Bone marrow (tissue), 2 donors: ENCODE data around the gene NCR2.
A peak's percentile ranks its signal among the peaks of the same experiment; 100 is the strongest.
"Not testable (repeated sequence)": the region's sequence is repeated elsewhere in the genome, so short reads cannot be mapped to it uniquely, and the experiment has no call there.

Experiments used
- DNase-seq, 2 donors: peaks; one replicate each; lab custom pipeline; 2025; lab: John Stamatoyannopoulos, UW

The NCR2 gene, protein sequence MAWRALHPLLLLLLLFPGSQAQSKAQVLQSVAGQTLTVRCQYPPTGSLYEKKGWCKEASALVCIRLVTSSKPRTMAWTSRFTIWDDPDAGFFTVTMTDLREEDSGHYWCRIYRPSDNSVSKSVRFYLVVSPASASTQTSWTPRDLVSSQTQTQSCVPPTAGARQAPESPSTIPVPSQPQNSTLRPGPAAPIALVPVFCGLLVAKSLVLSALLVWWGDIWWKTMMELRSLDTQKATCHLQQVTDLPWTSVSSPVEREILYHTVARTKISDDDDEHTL

DNA sequence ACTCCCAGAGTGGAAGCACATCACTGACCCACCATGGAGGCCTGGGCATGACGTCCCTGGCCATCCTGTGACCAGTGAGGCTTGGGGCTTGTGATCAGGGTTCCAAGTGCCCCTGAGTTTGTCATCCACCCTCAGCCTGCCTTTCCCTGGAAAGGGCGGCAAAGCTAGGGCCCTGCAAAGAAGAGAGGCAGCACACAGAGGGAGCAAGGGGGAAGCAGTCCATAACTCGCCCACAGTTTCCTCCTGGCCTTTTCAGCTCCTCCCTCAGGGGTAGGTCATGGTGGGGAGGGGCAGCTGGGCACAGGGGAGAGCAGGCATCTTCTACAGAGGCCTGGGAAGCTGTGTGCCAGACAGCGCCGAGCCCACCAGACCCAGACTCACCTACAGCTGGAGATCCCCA lies at the start of gene NCR2:
TSS of gene NCR2 (plus strand) at position 313 of the 400 bp plus-strand sequence. CDS start 269 bp downstream, outside the sequence.
- no peak for DNase-seq

DNA sequence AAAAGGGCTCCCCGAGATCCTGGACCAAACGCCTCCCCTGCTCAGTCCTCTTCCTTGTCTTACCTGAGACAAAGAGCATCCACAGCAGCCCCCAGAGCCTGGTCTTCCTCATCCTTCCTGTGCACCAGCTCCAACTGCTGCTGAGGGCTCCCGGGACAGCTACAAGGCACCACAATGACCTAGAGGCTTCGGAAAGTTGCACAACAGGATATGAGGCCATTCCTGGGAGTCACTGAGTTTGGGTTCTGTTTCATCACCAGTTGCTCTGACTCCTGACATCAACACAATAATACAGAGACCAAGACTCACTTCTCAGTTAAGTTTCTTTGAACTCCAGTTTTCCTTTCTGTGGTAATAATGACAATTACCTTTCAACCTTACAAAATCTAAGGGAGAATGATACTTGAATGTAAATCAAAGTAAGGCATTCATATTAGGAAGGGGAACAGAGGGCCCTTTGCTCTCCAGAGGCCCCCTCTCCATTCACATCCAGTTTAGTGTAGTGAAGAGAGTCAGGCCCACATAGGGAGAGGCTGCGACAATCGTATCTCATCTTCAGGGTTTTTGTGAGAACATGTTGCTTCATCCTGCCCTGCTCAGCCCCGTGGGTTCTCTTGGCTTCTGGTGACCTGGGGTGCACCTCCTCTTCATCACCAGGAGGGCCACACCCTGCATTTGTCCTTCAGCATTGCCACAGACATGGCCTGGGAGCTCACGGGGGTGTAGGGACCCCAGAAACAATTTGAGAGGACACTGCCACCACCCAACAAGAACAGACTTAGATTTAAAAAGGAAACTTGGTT lies 48.7 kb upstream of the NCR2 start, which contains the start of gene TREM1:
TSS of gene TREM1 (minus strand) at position 139 of the 803 bp plus-strand sequence. CDS start at position 112, 27 bp downstream.
- peak in 1 of 2 donors; percentile 65 for DNase-seq

GRCh38 chr6:41288030-41288753 lies 47.2 kb upstream of the NCR2 start:
- DNase-seq = no peak

GRCh38 chr6:41288754-41289129 lies 46.7 kb upstream of the NCR2 start:
- no peak for DNase-seq

- no peak for DNase-seq
Observed at GRCh38 chr6:41289815-41290214, 45.6 kb upstream of the NCR2 start.

DNA sequence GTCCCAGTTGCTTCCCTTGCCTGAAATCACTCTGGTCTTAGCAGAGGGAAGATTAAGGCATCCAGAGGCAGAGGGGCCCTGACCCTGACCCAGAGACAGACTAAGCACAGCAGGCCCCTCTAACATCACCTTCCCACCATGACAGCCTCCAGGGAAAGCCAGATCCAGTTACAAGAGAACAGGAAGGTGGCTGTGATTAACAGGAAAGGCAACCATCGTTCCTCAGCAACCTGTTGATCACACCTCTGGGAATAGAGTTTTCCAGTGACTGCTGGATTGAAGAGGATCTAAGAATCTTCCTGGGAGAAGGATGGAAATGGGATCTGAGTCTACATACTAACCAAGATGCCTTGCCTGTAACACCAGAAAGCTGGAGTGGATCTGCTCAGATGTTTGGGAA lies 43.7 kb upstream of the NCR2 start:
- DNase-seq = no peak

DNA sequence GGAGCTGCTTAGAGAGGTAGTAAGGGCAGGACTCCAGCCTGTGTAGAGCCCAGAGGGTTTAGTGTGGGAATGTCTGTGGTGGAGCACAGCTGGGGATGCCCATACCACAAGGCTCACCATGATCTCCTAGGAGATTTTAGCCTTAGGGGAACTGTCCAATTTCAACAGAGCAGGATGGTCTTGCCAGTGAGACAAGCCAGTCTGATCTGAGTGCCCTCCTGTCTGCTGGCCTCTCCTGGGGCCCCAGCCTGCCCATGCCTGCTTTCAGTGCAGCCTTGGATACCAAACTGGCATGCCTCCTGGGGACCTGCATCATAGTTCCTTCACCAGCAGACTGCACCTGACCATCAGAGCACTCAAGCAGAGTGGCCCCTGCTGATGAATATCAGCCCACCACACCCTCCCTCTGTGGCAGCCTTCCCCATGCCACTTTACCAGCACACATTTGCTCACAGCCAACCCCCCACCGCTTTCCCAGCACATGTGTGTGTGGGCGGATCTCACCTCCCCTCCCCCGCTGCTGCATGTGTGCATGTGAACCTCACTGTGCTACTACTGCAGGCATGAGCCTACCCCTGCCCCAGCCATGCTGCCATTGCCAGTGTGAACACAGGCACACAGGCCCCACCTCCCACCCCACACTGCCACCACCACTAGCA lies 41.1 kb upstream of the NCR2 start:
- DNase-seq = no peak

- not testable (repeated sequence) for DNase-seq
Observed at GRCh38 chr6:41297248-41297647, 38.2 kb upstream of the NCR2 start.

- DNase-seq = peak in 1 of 2 donors; percentile 60
Observed at GRCh38 chr6:41298785-41299502, 36.5 kb upstream of the NCR2 start.

GRCh38 chr6:41302638-41303037 lies 32.8 kb upstream of the NCR2 start:
- DNase-seq = peak in 1 of 2 donors; percentile 12

GRCh38 chr6:41306187-41306854 lies 29.1 kb upstream of the NCR2 start:
- DNase-seq = peak in 1 of 2 donors; percentile 33

DNA sequence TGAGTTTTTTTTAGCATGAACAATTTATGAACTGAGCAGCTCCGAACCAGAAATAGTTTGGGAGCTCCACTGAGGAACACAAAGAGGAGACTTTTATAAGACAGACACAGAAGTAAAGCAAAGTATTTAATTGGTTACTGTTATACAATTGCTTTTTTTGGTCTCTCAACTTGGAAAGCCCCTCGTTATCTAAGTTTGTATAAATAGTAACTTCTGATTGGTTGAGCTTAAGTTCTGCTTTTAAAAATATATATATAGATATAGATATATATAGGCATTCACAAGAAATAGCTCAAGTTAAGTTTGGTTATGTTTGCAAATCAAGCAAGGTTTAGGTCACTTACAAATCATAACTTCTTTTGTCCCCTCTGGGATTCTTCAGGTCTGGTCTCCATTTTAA lies 20.2 kb upstream of the NCR2 start:
- no peak for DNase-seq

DNA sequence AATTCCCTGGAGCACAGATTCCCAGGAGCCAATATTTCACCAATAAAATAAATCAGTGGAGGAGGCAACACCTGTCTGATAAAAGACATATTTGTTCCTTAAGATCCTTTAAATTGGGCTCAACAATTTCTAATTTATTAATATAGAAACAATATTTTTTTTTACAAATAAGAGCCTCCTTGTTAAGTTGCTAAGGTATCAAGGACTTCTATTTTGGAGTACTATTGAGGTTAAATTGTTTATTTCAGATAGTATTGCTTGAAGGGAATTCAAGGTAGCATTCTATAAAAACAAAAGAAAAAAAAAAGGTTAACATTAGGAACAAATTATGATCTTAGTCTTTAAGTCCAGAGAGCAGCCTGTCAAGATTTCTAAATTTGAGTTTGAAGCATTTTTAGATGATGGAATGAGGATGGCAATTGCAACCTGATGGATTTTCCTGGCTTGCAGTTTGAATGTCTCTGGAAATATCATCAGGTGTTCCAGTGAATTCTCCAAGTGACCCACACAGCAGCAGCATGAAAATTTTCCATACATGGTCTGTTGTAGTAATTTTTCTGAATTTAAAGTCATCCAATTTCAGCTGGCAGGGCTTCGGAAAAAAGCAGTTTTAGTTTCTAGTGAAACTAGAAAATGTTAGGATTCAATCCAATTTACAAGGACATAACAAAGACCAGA lies 19.3 kb upstream of the NCR2 start:
- DNase-seq = no peak

DNA sequence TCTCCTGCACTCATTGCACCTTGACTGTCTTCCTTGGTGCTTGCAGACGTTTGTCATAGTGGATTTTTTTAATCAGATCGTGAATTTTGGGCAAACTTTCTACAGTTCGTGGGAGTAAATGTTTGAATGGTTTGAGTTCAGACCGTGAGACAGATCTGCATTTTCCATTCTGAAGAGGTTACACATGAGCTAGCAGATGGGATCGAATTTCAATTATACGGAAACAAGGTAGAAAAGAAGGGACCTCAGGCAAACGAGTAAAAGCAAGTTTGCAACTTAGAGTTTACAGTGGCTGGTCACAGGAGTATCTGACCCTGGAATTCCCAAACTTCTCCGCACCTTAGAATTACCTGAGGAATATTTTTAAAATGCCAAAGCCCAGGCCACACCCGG lies 17.2 kb upstream of the NCR2 start:
- no peak for DNase-seq

DNA sequence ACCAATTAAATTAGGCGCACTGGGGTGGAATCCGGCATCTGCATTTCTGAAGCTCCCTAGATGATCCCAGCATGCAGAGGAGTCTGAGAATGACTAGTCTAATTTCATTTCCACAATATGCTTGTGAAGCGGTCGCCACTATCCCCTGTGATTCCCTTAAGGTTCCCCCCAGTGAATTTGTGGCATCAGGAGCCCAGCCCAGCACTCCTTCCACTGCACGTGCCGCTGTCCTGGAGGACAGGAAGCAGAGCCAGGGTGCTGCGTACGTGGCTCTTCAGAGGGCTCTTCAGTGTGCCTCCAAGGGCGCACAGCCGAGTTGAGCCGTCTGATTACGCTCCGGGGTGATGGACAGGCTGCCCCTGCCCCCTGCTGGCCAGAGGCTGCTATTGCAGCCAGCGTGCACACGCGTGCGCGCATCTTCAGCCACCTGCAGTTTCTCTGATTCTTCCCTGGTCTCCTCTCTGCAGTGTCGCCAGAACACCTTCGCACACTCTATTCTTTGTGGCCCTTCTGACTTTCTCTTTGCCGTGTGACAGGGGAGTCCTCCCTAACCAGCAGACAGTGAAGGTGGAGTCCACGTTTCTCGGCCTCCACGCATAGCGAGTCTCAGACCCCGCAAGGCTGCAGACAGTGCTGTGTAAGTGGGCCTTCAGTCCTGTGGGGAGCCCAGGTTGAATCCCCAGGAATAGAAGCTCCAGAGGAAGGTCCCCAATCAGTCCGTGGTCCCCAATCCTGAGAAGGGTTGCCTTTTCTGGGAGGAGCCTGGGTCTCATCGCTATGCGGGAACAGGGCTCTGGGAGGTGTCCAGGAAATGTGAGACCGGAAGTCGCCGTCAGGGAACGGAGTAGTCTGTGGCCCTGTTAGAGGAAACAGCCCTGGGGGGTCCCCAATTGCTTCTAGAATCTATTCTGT lies 16.5 kb upstream of the NCR2 start:
- peak; percentile 46 to 60 for DNase-seq

DNA sequence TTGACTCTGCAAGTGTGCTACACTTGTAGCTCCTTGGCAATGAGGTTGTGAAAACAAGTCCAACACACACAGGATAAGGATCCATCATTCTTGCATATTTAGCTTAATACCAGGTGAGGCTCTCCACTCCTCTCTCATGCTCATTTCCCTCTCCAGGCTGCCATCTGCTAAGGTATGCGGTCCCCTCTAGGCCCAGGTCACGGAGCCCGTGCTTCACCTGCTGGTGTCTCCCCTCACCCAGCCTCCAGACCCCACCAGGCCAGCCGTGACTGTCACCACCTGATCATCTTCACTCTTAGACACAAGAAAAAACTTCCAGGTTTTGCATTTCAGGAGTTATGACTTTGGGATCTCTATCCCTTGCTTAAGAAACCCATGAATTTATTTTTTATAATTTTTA lies 14.2 kb upstream of the NCR2 start:
- DNase-seq = no peak

- DNase-seq = no peak
Observed at GRCh38 chr6:41325446-41326066, 9.9 kb upstream of the NCR2 start.

DNA sequence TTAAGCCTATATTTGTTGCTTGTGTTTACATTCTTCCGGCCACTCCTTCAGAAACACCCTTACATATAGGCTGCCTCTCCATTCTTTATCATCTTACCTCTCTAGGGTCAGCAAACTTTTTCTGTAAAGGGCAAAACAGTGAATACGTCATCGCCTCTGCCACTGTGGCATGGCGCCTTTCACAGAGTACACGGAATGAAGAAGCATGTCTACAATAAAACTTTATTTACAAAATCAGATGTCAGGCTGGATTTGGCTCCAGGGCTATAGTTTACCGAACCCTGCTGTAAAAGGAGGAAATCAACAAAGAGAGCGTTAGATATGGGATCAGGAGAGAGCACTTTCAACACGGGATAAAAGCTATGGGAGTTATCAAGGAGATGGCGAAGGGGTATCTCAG lies 9.3 kb upstream of the NCR2 start:
- no peak for DNase-seq

- no peak for DNase-seq
Observed at GRCh38 chr6:41327177-41327576, 8.2 kb upstream of the NCR2 start.
